Activated T-helper 2 cell treated with anti-CD3 and anti-CD28 coated beads, Interferon-gamma antibody, Interleukin-2, Interleukin-4, amounts not matched to agents 10 μg/mL and 5 μg/mL and 100 μg/mL, durations not matched to agents 14 hours and 24 hours and 36 hours (primary cell): ENCODE measurements around the gene ARL8A. TPM values are rescaled to one million over a fixed set of nuclear protein-coding genes. Genes with fewer than 3 reads are reported as not detected.
"Not testable (repeated sequence)": the region's sequence is repeated elsewhere in the genome, so short reads cannot be mapped to it uniquely, and the experiment has no call there.

Experiments
- DNase-seq: peaks from one replicate; pipeline ENCODE4 v3.0.0; 2021; ENCODE audit warnings: low spot score
- H3K27ac Mint-ChIP-seq: one replicate; pipeline ENCODE4 v1.8.0; 2021; ENCODE audit warnings: mixed read lengths
- H3K27me3 Mint-ChIP-seq: one replicate; pipeline ENCODE4 v1.8.0; 2021; ENCODE audit warnings: low read depth, mixed read lengths
- H3K36me3 Mint-ChIP-seq: one replicate; pipeline ENCODE4 v1.8.0; 2021; ENCODE audit warnings: low read depth, mixed read lengths
- H3K4me1 Mint-ChIP-seq: one replicate; pipeline ENCODE4 v1.8.0; 2021; ENCODE audit warnings: low read depth, mixed read lengths
- H3K4me3 Mint-ChIP-seq: one replicate; pipeline ENCODE4 v1.8.0; 2021; ENCODE audit warnings: low read depth, mild to moderate bottlenecking, moderate library complexity, mixed read lengths
- H3K9me3 Mint-ChIP-seq: one replicate; pipeline ENCODE4 v1.8.0; 2021; ENCODE audit warnings: mixed read lengths
- intact Hi-C: fragments of 100-400 bp; cut with micrococcal nuclease; formaldehyde crosslinking; loops from one replicate; pipeline ENCODE4 v1.15.1; 2023
- total RNA-seq: library from RNA; stranded (reverse); gene quantifications from 2 replicates; pipeline ENCODE4 v1.2.3, GENCODE V29; 2022

ARL8A gene
- total RNA-seq, 1 donor from 2014 or later: 64.7 TPM

DNA sequence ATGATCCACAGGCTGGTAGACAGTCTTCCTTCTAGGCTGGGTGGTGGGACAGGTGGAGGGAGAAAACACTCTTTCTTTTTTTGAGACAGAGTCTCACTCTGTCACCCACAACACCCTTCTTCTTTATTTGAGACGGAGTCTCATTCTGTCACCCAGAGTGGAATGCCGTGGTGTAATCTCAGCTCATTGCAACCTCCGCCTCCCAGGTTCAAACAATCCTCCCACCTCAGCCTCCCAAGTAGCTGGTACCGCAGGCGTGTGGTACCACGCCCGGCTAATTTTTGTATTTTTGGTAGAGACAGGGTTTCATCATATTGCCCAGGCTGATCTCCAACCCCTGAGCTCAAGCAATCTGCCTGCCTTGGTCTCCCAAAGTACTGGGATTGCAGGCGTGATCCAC, 18.9 kb downstream of the ARL8A start:
- Mint-ChIP-seq H3K36me3 (no peaks in the 10 kb centered on the region), H3K4me3 (no peak overlapping the region), H3K4me1 (no peaks in the 10 kb centered on the region), H3K27ac (no peak overlapping the region), H3K27me3 (no peaks in the 10 kb centered on the region), H3K9me3 (no peaks in the 10 kb centered on the region)
- no peak for DNase-seq
- intact Hi-C loops: no loop called here

DNA sequence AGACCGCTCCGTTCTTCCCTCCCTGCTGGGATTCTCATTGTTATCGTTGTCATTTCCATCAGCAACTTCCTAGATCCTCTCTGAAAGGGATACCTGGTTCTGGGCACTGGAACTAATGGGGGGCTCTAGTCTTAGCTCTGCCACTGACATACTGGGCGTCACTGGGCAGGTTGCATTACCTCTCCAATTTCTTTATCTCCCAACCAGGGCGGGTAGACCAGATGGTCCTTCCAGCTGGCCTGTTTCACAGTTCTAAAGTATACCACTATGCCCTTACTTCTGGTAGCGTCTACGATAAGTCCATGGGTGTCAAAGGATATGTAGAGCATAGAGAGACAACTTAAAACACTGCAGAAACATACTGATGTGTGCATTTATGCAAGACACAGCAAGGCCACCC, 20.4 kb downstream of the ARL8A start:
- no peak for DNase-seq
- Mint-ChIP-seq H3K27me3 (no peaks in the 10 kb centered on the region), H3K27ac (no peak overlapping the region), H3K9me3 (no peaks in the 10 kb centered on the region), H3K4me1 (no peaks in the 10 kb centered on the region), H3K36me3 (no peaks in the 10 kb centered on the region), H3K4me3 (no peak overlapping the region)
- intact Hi-C loops: no loop called here

DNA sequence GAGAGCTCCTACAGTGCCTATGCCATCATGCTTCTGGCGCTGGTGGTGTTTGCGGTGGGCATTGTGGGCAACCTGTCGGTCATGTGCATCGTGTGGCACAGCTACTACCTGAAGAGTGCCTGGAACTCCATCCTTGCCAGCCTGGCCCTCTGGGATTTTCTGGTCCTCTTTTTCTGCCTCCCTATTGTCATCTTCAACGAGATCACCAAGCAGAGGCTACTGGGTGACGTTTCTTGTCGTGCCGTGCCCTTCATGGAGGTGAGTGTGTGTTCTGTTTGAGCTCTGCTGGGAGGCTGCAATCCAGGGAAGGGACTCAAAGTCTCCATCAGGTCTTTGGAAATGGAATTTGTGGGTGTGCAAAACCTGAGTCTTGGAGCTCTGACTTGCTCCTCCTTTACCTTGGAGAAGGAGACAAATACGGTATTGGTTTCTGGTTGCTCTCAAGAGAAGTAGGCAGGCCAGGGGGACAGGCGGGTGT, 21.2 kb downstream of the ARL8A start:
- Mint-ChIP-seq H3K27ac (no peak overlapping the region), H3K4me1 (no peaks in the 10 kb centered on the region), H3K4me3 (no peak overlapping the region), H3K27me3 (no peaks in the 10 kb centered on the region), H3K9me3 (no peaks in the 10 kb centered on the region), H3K36me3 (no peaks in the 10 kb centered on the region)
- DNase-seq: no peak
- intact Hi-C loops: no loop called here

DNA sequence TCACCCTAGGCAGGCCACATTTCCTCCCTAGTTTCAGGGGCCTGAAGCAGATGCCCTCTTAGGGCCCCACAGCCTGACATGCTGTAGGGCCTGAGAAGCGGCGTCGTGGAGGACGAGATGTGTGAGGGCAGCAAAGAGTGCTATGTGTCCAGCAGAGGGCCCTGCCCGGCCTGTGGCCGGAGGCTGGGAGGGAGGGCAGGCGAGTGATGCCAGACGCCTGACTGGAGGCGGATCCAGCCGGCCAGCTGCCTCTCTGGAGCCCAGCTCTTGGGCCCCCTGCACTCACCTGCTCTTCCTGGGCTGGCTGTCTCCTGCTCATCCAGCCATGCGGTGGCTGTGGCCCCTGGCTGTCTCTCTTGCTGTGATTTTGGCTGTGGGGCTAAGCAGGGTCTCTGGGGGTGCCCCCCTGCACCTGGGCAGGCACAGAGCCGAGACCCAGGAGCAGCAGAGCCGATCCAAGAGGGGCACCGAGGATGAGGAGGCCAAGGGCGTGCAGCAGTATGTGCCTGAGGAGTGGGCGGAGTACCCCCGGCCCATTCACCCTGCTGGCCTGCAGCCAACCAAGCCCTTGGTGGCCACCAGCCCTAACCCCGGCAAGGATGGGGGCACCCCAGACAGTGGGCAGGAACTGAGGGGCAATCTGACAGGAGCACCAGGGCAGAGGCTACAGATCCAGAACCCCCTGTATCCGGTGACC, 21.8 kb downstream of the ARL8A start, which contains the start of gene GPR37L1:
Gene GPR37L1, plus strand, starts transcription at position 279 of the 697 bp plus-strand sequence. Its CDS starts 47 bp downstream, at position 326.
- no peak within 1 kb of the TSS for H3K27ac Mint-ChIP-seq
- no peaks in the 10 kb centered on the region for H3K36me3 Mint-ChIP-seq
- no peak within 1 kb of the TSS for H3K4me3 Mint-ChIP-seq
- intact Hi-C loops: no loop called here
- DNase-seq: no peak
- H3K9me3 Mint-ChIP-seq: no peaks in the 10 kb centered on the region
- no peaks in the 10 kb centered on the region for H3K4me1 Mint-ChIP-seq
- no peaks in the 10 kb centered on the region for H3K27me3 Mint-ChIP-seq

DNA sequence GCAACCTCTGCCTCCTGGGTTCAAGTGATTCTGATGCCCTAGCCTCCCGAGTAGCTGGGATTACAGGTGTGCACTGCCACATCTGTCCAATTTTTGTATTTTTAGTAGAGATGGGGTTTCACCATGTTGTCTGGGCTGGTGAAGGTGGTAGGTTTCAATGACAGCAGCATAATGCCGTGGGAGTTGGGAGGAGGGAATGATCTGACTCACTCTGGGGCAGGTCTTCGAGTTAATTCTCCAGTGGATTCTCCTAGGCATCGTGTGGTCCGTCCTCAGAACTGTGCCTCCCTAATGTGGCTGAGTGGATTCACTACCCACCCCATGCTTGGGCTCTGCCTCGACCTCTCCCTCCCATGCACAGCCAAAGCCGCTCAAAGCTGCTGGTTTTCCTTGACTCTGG, 23.5 kb downstream of the ARL8A start:
- H3K4me3 Mint-ChIP-seq: no peak overlapping the region
- intact Hi-C loops: no loop called here
- DNase-seq: no peak
- H3K27ac Mint-ChIP-seq: no peak overlapping the region
- no peaks in the 10 kb centered on the region for H3K27me3 Mint-ChIP-seq
- H3K4me1 Mint-ChIP-seq: no peaks in the 10 kb centered on the region
- no peaks in the 10 kb centered on the region for H3K36me3 Mint-ChIP-seq
- H3K9me3 Mint-ChIP-seq: no peaks in the 10 kb centered on the region

DNA sequence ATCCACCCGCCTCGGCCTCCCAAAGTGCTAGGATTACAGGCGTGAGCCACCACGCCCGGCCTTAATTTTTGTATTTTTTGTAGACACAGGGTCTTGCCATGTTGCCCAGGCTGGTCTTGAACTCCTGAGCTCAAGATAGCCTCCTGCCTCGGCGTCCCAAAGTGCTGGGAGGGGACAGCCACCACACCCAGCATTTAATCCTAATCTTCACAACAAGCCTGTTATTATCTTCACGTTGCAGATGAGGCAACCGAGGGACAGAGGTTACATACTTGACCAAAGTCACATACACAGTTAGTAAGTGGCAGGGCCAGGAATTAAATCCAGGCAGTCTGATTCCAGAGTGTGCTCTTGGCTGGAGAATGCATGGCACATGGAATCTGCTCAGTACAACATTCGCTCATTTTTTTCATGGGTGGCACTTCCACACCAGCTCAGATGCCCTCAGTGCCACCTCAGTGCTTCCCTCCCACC, 26.6 kb downstream of the ARL8A start:
- Mint-ChIP-seq H3K4me1 (no peaks in the 10 kb centered on the region), H3K27me3 (no peaks in the 10 kb centered on the region), H3K9me3 (no peaks in the 10 kb centered on the region), H3K36me3 (no peaks in the 10 kb centered on the region), H3K27ac (no peak overlapping the region), H3K4me3 (no peak overlapping the region)
- no peak for DNase-seq
- intact Hi-C loops: loop anchor here (5.0 kb wide), 1 partner anchor 111 kb away; no protein-coding TSS in a partner anchor

DNA sequence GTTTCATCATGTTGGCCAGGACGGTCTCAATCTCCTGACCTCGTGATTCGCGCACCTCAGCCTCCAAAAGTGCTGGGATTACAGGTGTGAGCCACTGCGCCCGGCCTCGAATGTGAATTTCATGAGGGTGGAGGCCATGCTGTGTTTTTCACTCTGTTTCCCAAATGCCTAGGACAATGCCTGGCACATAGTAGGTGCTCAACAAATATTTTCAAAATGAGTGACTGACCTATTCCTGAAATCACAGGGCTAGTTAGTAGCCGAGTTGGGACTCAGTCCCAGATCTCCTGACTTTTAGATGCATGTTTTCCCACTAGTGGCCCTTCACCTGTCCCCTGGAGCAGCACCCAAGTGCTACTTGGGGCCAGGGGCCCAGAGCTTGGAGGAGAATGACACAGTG, 28.2 kb downstream of the ARL8A start:
- H3K9me3 Mint-ChIP-seq: no peaks in the 10 kb centered on the region
- intact Hi-C loops: loop anchor here (5.0 kb wide), 1 partner anchor 109 kb away; no protein-coding TSS in a partner anchor

DNA sequence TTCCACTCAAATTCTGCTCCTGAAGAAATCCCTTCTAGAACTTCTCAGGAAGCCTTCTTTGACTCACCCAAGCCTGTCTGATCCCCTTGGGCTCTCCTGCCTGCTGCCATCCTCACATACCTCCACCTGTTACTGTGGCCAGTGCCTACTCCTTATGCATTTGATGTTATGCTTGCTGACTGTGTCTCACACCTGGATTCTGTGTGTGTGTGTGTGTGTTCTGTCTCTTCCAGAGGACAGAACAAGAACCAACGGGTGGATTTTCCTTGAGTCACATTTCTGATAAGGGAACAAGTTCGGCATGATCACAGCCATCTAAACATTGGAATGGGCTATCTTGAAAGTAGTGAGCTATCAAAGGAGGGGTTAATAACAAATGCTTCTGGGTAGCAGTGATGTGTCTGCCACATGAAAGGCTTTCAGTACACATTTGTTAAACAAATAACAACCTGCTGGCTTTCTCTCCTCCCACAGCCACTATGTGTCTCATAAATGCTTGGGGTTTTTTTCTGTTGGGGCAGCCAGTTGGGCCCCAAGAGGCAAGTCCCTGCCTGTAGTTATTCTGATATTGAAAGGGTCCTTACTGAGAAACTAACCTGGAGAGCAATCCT, 30.7 kb downstream of the ARL8A start:
- Mint-ChIP-seq H3K9me3 (no peaks in the 10 kb centered on the region), H3K36me3 (no peaks in the 10 kb centered on the region), H3K27ac (no peak overlapping the region), H3K4me3 (no peak overlapping the region), H3K27me3 (no peaks in the 10 kb centered on the region), H3K4me1 (no peaks in the 10 kb centered on the region)
- no peak for DNase-seq
- intact Hi-C loops: no loop called here

More for the DNA sequence above, 28.2 kb downstream of the ARL8A start:
- no peaks in the 10 kb centered on the region for H3K4me1 Mint-ChIP-seq
- no peak overlapping the region for H3K4me3 Mint-ChIP-seq
- no peaks in the 10 kb centered on the region for H3K36me3 Mint-ChIP-seq
- H3K27ac Mint-ChIP-seq: no peak overlapping the region
- no peaks in the 10 kb centered on the region for H3K27me3 Mint-ChIP-seq
- DNase-seq: no peak

DNA sequence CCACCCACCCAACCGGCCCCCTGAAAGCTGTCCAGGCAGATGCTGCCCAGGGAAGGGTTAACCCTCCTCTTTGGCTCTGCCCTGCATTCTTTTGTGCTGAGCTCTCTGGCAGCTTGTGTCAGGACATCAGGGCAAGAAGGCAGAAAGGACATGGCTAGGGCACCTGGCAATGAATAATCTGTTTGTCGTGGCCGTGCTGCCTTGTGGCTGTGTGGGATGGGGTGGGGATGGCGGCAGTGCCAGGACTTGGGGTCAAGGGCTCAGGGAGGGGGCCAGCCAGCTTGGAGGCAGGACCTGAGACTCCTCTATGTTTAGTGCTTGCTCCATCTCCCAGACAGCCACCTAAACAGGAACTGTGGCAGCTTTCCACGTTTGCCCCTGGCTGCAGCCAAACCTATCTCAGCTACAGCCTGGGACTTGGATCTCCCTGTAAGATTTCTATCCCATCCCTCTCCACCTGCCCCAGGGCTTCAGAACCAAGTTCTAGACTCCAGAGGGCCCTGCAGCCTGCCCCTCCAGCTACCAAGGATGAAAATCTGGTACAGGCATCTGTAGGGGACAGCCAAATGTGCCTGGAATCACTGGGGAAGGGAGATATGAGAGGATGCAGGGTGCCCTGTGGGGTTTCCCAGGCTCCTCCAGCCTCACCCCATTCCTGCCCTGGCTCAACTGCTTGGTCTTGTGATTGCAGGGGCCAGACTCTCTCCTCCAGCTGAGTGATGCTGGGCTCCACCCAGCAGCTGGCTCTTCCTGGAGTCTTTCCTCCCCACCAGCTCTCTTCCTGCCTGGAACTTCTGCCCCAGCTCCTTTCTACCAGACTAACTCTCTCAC, 31.5 kb downstream of the ARL8A start:
- no peak for DNase-seq
- intact Hi-C loops: no loop called here
- Mint-ChIP-seq H3K36me3 (no peaks in the 10 kb centered on the region), H3K4me1 (no peaks in the 10 kb centered on the region), H3K27ac (no peak overlapping the region), H3K9me3 (no peaks in the 10 kb centered on the region), H3K4me3 (no peak overlapping the region), H3K27me3 (no peaks in the 10 kb centered on the region)

DNA sequence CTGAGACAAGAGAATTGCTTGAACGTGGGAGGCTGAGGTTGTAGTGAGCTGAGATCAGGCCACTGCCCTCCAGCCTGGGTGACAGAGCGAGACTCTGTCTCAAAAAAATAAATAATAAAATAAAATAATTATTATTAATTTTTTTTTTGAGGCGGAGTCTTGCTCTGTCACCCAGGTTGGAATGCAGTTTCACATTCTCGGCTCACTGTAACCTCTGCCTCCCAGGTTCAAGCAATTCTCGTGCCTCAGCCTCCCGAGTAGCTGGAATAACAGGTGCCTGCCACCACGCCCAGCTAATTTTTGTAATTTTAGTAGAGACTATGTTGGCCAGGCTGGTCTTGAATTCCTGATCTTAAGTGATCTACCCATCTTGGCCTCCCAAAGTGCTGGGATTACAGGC, 32.9 kb downstream of the ARL8A start:
- H3K27me3 Mint-ChIP-seq, intact Hi-C loops, H3K36me3 Mint-ChIP-seq, DNase-seq, H3K4me3 Mint-ChIP-seq, H3K9me3 Mint-ChIP-seq, H3K4me1 Mint-ChIP-seq, H3K27ac Mint-ChIP-seq: not testable (repeated sequence)

DNA sequence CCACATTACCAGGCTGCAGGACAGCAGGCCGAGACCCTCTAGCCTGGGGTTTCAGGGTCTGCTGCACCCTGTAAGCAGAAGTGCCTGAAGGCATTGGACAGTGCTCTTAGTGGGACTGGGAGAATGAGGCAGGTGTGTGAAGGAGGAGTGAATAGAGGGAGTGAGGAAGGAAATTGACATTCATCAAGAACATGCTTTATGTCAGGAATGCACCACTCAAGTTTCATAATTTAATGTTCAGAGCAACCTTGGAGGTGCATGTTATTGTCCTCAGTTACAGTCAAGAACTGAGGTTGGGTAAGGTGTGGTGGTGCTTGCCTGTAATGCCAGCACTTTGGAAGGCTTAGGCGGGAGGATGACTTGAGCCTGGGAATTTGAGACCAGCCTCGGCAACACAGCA, 33.6 kb downstream of the ARL8A start:
- Mint-ChIP-seq H3K4me1 (no peaks in the 10 kb centered on the region), H3K36me3 (no peaks in the 10 kb centered on the region), H3K27ac (no peak overlapping the region), H3K9me3 (no peaks in the 10 kb centered on the region), H3K4me3 (no peak overlapping the region), H3K27me3 (no peaks in the 10 kb centered on the region)
- intact Hi-C loops: no loop called here
- no peak for DNase-seq

DNA sequence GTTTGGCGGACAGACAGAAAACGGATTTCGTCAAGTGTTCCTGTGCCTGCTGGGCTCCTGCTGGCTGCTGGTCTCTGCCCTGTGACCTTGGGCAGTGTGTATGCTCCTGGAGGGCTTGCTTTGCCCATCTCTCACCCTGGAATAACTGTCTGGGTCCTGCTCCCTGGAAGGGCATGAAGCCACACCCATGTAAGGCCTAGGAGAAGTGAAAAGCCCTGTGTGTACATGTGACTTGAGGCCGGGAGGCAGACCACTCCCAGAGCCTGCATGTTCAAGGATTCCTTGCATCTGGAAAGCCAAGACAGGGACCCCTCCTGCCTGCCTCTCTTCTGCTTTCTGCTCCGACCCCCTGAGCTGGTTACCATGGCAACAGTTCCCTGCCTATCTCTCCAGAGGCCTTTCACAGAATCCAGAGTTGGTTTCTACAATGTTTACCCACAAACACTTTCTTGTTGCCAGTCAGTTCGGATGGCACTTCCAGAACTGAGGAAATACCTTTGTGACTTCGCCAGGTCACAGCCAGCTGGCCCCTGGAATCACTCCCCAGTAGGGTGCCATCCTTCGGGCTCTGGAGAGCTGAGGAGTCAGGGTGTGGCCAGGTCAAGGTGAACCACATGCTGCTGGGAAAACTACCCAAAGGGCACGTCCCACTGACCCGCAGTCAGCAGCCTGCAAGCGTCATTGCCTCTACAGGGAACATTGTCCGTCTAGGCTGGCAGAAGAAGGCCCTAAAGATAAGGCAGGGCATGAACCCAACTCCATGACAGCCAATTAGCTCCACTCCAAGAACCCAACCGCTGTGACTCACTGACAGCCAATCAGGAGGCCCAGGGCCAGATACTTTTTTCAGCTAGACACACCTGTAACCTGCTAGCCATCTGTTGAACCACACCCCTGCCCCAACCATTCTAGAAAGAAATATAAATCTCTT, 36.5 kb downstream of the ARL8A start:
- H3K27ac Mint-ChIP-seq: no peak overlapping the region
- H3K9me3 Mint-ChIP-seq: no peaks in the 10 kb centered on the region
- no peaks in the 10 kb centered on the region for H3K4me1 Mint-ChIP-seq
- H3K36me3 Mint-ChIP-seq: no peaks in the 10 kb centered on the region
- intact Hi-C loops: no loop called here
- no peaks in the 10 kb centered on the region for H3K27me3 Mint-ChIP-seq
- DNase-seq: no peak
- H3K4me3 Mint-ChIP-seq: no peak overlapping the region
